Activated T-cell treated with anti-CD3 and anti-CD28 coated beads, Interleukin-2, amount 50 U/mL, for 72 hours (primary cell): ENCODE measurements around the gene BCAP31. TPM values are rescaled to one million over a fixed set of nuclear protein-coding genes. Genes with fewer than 3 reads are reported as not detected.
"Not testable (repeated sequence)": the region's sequence is repeated elsewhere in the genome, so short reads cannot be mapped to it uniquely, and the experiment has no call there.

Experiments
- ATAC-seq, 2 donors: fragments of 150-1000 bp; cut with Tn5 transposase; replicated peaks in 1 of 2; 2 replicates each; pipeline ENCODE4 v1.10.0; 2021; ENCODE audit warnings: moderate library complexity in 2 of 2, mild to moderate bottlenecking in 1 of 2
- DNase-seq, 2 donors: peaks; one replicate each; pipeline ENCODE4 v3.0.0; 2021 to 2022; ENCODE audit warnings: mixed read lengths in 1 of 2
- H3K27ac Mint-ChIP-seq: one replicate; pipeline ENCODE4 v1.8.0; 2022; ENCODE audit warnings: mild to moderate bottlenecking, moderate library complexity, mixed read lengths
- H3K27me3 Mint-ChIP-seq: one replicate; pipeline ENCODE4 v1.8.0; 2022; ENCODE audit warnings: low read depth, mixed read lengths
- H3K36me3 Mint-ChIP-seq, 2 donors: one replicate each; pipeline ENCODE4 v1.8.0; 2022; ENCODE audit warnings: mixed read lengths in 2 of 2, mild to moderate bottlenecking in 1 of 2; ENCODE audit not compliant: insufficient read depth in 2 of 2
- H3K4me1 Mint-ChIP-seq: one replicate; pipeline ENCODE4 v1.8.0; 2022; ENCODE audit warnings: low read depth, mixed read lengths
- H3K4me3 Mint-ChIP-seq, 2 donors: one replicate each; pipeline ENCODE4 v1.8.0; 2022; ENCODE audit warnings: mild to moderate bottlenecking in 2 of 2, mixed read lengths in 2 of 2, moderate library complexity in 2 of 2
- H3K9me3 Mint-ChIP-seq, 2 donors: one replicate each; pipeline ENCODE4 v1.8.0; 2022; ENCODE audit warnings: mixed read lengths in 2 of 2
- total RNA-seq, 2 donors: library from RNA; stranded (reverse); gene quantifications; one replicate each; pipeline ENCODE4 v1.2.3, GENCODE V29; 2022

BCAP31 gene
- total RNA-seq, 2 donors from 2014 or later, result 91.5 to 94.1 TPM

DNA sequence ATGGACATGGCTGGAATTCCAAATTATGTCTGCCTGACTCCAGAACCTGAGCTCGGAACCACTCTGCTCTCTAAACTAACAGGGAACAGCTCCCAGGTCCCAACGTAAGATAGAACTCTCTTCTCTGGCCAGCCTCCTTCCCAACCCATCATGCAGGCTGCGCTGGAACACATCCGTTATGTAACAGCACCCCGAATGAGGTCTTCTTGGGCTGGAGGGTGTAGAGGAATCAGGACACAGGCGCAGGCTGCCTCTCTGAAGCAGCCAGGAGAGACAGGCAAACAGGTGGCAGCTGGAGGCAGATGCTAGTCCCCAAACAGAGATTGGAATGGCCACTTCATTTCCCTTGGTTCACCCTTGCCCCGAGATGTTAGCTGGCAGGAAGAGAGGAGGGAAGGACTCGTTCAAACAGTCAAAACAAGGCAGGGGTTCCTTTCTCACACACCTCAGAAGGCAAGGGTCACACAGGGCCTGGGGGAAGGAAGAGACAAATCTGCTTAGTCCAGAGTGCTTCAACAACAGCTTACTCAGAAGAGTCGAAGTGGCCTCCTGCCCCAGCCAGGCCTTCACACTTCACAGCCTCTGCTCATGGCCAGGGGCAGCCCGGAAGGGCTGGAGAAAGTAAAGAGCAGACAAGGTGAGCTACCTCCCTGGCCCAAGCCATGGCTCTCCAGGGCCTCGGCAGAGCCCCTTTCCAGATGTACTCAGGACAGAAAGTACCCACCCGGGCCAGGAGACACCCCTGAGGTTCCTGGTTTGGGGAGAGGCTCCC lies 19.4 kb downstream of the BCAP31 start:
- not testable (repeated sequence) for DNase-seq, H3K27ac Mint-ChIP-seq, H3K4me1 Mint-ChIP-seq, H3K4me3 Mint-ChIP-seq, H3K36me3 Mint-ChIP-seq, ATAC-seq, H3K9me3 Mint-ChIP-seq, H3K27me3 Mint-ChIP-seq

- Mint-ChIP-seq H3K27me3 (peaks cover 9% of the 10 kb centered on the region), H3K4me3 (no peak overlapping the region), H3K36me3 (peaks cover 0 to 2% of the 10 kb centered on the region in 2 donors), H3K27ac (no peak overlapping the region), H3K4me1 (peaks cover 4% of the 10 kb centered on the region), H3K9me3 (no peaks in the 10 kb centered on the region)
- ATAC-seq (no peak), DNase-seq (no peak)
These were observed 20.1 kb downstream of the BCAP31 start for GRCh38 chrX:153704021-153704526.

- peaks cover 9% of the 10 kb centered on the region for H3K27me3 Mint-ChIP-seq
- H3K36me3 Mint-ChIP-seq, result peaks cover 0 to 2% of the 10 kb centered on the region in 2 donors
- H3K4me1 Mint-ChIP-seq, result no peaks in the 10 kb centered on the region
- H3K9me3 Mint-ChIP-seq, result no peaks in the 10 kb centered on the region
- ATAC-seq, result no peak
- no peak for DNase-seq
- no peak overlapping the region for H3K27ac Mint-ChIP-seq
- H3K4me3 Mint-ChIP-seq, result no peak overlapping the region
These were observed 21.2 kb downstream of the BCAP31 start for GRCh38 chrX:153703036-153703370.

DNA sequence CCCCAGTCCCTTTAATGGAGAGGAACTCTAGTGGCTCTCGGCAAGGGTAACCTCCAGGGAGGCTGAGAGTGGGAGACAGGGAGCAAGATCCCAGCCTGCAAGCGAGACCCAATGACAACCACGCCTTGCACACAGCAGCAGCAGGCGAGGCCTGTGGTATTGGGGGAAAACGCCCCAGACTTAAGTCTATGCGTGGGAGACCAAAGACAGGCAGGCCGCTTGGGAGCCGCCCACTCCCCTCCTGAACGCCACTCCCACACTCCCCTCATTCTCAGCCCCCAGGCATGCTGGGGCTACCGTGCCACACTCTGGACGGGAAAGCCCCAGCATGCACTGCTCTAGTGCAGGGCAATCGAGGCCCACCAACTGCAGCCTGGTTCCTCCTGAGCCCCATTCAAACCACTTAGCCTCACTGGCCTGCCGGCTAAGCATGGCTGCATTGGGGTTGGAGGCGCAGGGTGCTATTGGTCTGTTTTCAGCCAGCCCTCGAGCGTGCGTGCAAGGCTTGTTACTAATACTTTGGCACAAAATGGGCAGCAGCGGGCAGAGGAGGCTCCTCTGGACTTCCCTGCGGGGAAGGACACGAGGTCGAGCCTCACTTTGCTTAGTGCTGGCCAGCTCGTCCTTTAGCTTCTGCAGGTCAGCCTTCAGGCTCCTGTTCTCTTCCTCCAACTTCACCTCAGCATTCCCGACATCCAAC lies 21.7 kb downstream of the BCAP31 start:
- Mint-ChIP-seq H3K4me3 (no peak overlapping the region), H3K27me3 (peaks cover 10% of the 10 kb centered on the region), H3K27ac (no peak overlapping the region), H3K36me3 (peaks cover 0 to 2% of the 10 kb centered on the region in 2 donors), H3K9me3 (no peaks in the 10 kb centered on the region), H3K4me1 (no peaks in the 10 kb centered on the region)
- no peak for DNase-seq
- ATAC-seq, result no peak

DNA sequence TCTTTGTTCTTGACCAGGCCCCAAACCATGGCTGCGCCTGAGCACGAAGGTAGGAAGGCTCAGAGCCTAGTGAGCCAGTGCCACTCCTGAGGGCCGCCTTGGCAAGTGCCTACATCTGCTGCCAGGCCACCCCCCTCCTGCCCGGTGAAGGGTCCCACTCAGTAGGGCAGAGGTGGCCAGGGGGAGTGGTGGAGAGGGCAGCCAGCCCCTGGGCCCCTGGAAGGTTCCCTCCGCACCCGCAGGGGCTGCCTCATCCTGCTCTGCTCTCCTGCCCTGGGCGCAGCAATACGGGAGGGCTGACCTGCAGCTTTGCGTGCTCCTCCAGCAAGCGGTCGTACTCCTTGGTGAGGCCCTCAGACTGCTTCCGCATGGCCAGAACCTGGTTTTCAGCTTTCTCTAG lies 22.5 kb downstream of the BCAP31 start:
- ATAC-seq (no peak), DNase-seq (no peak)
- Mint-ChIP-seq H3K4me3 (no peak overlapping the region), H3K36me3 (peaks cover 0 to 2% of the 10 kb centered on the region in 2 donors), H3K9me3 (no peaks in the 10 kb centered on the region), H3K27me3 (peaks cover 12% of the 10 kb centered on the region), H3K4me1 (no peaks in the 10 kb centered on the region), H3K27ac (no peak overlapping the region)

DNA sequence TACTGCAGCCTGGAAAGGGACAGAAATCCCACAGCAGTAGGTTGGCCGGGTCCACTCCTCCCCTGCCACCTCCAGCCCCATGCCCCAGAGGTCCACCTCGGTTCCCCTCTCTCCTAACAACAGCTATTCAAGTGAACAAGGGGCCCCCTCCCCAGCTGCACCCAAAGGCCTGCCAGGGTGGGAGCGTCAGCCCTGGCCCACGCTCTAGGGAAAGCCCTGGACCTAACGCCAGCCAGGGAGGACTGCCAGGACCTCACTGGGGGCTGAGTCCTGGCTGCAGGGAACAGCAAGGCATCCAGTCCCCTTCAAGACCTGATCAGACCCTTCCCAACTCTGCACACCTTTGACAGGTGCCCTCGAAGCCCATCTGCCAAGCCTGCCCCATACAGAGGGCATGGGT lies 23.2 kb downstream of the BCAP31 start:
- Mint-ChIP-seq H3K4me1 (no peaks in the 10 kb centered on the region), H3K9me3 (no peaks in the 10 kb centered on the region), H3K27me3 (peaks cover 7% of the 10 kb centered on the region), H3K27ac (no peak overlapping the region), H3K4me3 (no peak overlapping the region), H3K36me3 (peaks cover 0 to 3% of the 10 kb centered on the region in 2 donors)
- no peak for DNase-seq
- ATAC-seq, result no peak

GRCh38 chrX:153700376-153700945 lies 23.7 kb downstream of the BCAP31 start:
- Mint-ChIP-seq H3K36me3 (peaks cover 0 to 3% of the 10 kb centered on the region in 2 donors), H3K4me1 (no peaks in the 10 kb centered on the region), H3K27ac (no peak overlapping the region), H3K4me3 (no peak overlapping the region), H3K27me3 (peaks cover 7% of the 10 kb centered on the region), H3K9me3 (no peaks in the 10 kb centered on the region)
- ATAC-seq (no peak), DNase-seq (no peak)

- not testable (repeated sequence) for H3K27me3 Mint-ChIP-seq, H3K4me1 Mint-ChIP-seq, ATAC-seq, H3K36me3 Mint-ChIP-seq, H3K4me3 Mint-ChIP-seq, H3K9me3 Mint-ChIP-seq, H3K27ac Mint-ChIP-seq, DNase-seq
These were observed 24.3 kb downstream of the BCAP31 start for GRCh38 chrX:153699784-153700371.

DNA sequence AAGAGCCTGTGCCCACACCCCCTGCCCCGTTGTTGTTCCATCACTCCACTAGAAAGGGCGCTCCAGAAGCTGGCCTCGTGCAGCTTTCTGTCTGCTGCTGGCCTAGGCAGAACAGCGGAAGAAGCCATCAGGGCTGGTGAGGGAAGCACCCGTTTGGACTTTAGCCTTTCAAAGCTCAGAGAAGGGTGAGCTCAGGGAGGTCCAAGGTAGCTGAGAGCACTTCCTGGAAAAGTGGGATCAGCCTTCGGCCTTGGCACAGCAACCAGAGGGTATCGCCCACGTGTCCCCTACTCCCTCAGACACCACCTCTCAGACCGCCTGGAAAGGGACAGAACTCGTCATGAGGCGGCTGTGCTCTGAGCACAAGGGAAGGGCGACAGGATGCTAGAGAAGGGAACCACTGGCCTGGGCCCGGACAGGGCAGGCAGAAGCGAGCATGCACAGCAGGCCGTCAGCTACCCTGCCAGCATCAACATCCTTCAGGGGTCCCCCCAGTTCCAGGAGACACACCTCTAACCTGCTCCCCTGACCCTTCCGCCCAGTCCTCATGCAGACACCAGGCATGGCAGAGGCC lies 24.9 kb downstream of the BCAP31 start:
- H3K4me3 Mint-ChIP-seq, H3K36me3 Mint-ChIP-seq, H3K4me1 Mint-ChIP-seq, ATAC-seq, H3K9me3 Mint-ChIP-seq, H3K27ac Mint-ChIP-seq, DNase-seq, H3K27me3 Mint-ChIP-seq: not testable (repeated sequence)

- no peaks in the 10 kb centered on the region for H3K9me3 Mint-ChIP-seq
- DNase-seq (no peak), ATAC-seq (no peak)
- no peak overlapping the region for H3K4me3 Mint-ChIP-seq
- H3K36me3 Mint-ChIP-seq, result peaks cover 0 to 3% of the 10 kb centered on the region in 2 donors
- H3K4me1 Mint-ChIP-seq, result no peaks in the 10 kb centered on the region
- H3K27me3 Mint-ChIP-seq, result peaks cover 7% of the 10 kb centered on the region
- no peak overlapping the region for H3K27ac Mint-ChIP-seq
These were observed 26.0 kb downstream of the BCAP31 start for GRCh38 chrX:153697924-153698865.

DNA sequence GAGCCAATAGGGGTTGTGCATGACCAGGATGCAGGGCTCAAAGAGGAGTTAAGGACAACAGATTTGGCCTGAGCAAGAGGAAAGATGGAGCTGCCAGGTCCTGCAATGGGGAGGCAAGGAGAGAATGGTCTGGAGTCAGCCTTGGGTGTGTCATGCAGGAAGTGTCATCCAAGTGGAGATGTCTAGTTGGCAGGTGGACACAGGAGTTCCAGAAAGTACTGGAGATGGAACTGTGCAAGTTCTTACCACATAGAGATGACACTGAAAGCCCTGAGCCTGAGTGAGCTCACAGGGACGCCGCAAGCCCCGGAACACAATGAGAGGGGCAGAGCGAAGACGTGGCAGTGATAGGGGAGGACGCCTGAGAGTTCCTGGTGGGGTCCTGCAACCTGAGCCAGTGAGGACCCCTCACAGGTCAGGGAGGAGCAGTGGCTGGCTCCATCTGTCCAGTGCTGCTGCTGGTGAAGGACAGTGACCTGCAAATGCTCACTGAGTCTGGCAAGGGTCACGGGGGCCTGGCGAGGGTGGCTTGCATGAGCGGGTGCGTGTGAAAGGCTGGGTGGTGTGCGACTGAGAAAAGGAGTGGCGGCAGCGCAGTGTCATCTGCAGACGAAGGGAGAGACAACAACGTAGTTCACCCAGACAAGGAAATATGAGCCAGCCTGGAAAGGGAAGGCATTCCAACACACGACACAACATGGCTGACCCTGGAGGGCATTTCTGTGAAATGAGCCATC lies 27.0 kb downstream of the BCAP31 start:
- H3K27me3 Mint-ChIP-seq, ATAC-seq: not testable (repeated sequence)

DNA sequence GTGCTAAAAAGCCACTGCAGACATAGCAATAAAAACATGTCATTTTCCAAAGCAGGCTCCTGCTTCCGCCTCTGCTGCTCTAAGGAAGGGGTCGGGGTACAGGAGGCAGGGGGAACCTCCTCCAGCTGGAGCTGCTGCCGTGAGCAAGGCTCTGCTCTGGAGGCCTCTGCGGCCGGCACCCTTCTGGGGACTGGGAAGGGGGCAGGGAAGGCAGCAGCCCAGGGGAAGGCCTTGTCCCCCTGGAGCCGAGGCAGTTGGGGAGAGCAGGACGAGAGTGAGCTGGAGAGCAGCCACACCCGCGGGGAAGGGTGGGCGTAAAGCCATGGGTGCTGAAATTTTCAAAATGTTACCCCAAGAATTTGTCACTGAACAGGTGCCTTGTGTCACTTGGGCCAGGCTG lies 27.6 kb downstream of the BCAP31 start:
- ATAC-seq, DNase-seq, H3K36me3 Mint-ChIP-seq, H3K27ac Mint-ChIP-seq, H3K4me1 Mint-ChIP-seq, H3K9me3 Mint-ChIP-seq, H3K4me3 Mint-ChIP-seq, H3K27me3 Mint-ChIP-seq: not testable (repeated sequence)

More for the DNA sequence above, 27.0 kb downstream of the BCAP31 start:
- H3K9me3 Mint-ChIP-seq, H3K4me1 Mint-ChIP-seq, H3K27ac Mint-ChIP-seq, H3K36me3 Mint-ChIP-seq, H3K4me3 Mint-ChIP-seq, DNase-seq: not testable (repeated sequence)
